ENCODE measurements around the gene ZNF618.

The ZNF618 gene

DNA sequence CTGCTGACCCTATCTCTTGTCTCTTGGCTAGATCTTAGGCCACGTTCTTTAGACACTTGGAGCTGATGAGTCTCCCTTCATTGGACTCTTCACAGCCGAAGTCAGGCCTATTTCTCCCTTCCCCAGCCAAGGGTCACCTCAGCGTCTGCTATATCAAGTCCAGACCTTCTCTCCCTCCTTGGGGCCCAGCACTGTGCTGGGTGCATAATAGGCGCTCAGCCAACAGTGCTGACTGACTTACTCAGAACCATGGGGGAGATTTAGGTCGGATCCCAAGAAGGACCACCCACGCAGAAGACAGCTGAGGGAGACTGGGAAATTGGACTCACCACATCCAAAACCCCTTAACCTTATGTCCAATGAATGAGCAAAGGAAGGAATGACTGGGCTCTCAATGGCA, 207.6 kb downstream of the ZNF618 start:
- no peak for DNase-seq
- H3K9me3 ChIP-seq, result no peaks in the 10 kb centered on the region
- no peaks in the 10 kb centered on the region for H3K27me3 ChIP-seq
- H3K27ac ChIP-seq, result no peak overlapping the region
- no peak overlapping the region for H3K4me3 ChIP-seq
- H3K36me3 ChIP-seq, result no peaks in the 10 kb centered on the region
- no peak for TF ChIP-seq CTCF (IDR thresholded peaks at IDR 0.05)
- intact Hi-C loops (cut with DNase I; ENCODE audit: low total_unique reads), result loop anchor here (10.0 kb wide), 1 partner anchor 201 kb away; no protein-coding TSS in a partner anchor
- H3K4me1 ChIP-seq, result peaks cover 0 to 5% (median 2%) of the 10 kb centered on the region in 4 donors

DNA sequence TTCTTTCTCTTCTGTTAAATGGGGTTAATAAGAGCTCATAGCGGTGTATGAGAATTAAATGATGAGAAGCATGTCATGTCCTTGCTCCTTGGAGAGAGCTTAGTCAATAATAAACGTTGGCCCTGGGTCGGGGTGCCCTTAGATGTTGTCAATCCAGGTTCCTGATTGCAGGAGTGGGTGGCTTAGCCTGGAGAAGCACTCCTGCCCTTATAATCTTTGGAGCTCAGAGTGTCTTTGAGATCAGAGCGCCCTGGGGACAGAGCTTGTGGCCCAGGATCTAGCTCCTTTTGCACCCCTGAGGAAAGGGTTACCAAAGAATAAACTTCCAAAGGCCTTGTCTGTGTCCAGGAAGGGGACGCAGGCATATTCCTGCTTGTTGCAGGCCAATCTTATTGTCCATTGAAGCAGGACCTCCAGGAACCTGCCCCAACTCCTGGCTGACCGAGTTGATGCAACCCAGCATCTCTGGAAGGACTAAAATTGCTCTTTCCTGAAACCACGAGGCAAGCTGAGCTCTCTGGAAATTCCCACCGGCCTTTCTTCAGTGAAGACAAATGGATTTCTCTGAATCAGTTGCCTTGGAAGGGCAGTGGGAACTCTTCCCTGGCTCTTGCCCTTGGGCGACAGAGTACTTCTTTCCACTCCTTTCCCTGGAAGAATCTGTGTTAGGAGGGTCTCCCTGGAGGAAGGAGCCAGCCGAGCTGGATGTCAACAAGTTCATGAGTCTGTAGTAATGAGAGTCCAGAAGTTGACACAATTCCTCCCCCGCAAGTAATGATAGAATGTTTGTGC, 208.4 kb downstream of the ZNF618 start:
- no peaks in the 10 kb centered on the region for H3K27me3 ChIP-seq
- no peaks in the 10 kb centered on the region for H3K36me3 ChIP-seq
- H3K9me3 ChIP-seq, result no peaks in the 10 kb centered on the region
- H3K4me1 ChIP-seq, result peaks cover 0 to 5% (median 2%) of the 10 kb centered on the region in 4 donors
- H3K27ac ChIP-seq, result no peak overlapping the region
- intact Hi-C loops (cut with DNase I; ENCODE audit: low total_unique reads), result loop anchor here (10.0 kb wide), 1 partner anchor 200 kb away; no protein-coding TSS in a partner anchor
- TF ChIP-seq CTCF (IDR thresholded peaks at IDR 0.05), result no peak
- DNase-seq, result no peak
- no peak overlapping the region for H3K4me3 ChIP-seq

- intact Hi-C loops (cut with DNase I; ENCODE audit: low total_unique reads), result loop anchor here (10.0 kb wide), 1 partner anchor 199 kb away; no protein-coding TSS in a partner anchor
- no peak overlapping the region for H3K4me3 ChIP-seq
These were observed 209.3 kb downstream of the ZNF618 start for GRCh38 chr9:114085387-114085789.

GRCh38 chr9:114086009-114086408, 209.9 kb downstream of the ZNF618 start:
- Histone ChIP-seq H3K27ac (no peak overlapping the region), H3K36me3 (no peaks in the 10 kb centered on the region), H3K27me3 (no peaks in the 10 kb centered on the region), H3K4me3 (no peak overlapping the region), H3K9me3 (no peaks in the 10 kb centered on the region), H3K4me1 (peaks cover 0 to 5% (median 2%) of the 10 kb centered on the region in 4 donors)
- intact Hi-C loops (cut with DNase I; ENCODE audit: low total_unique reads), result loop anchor here (10.0 kb wide), 1 partner anchor 199 kb away; no protein-coding TSS in a partner anchor
- DNase-seq, result no peak
- no peak for TF ChIP-seq CTCF (IDR thresholded peaks at IDR 0.05)

More at GRCh38 chr9:114085387-114085789, 209.3 kb downstream of the ZNF618 start:
- H3K36me3 ChIP-seq, result no peaks in the 10 kb centered on the region
- H3K27ac ChIP-seq, result no peak overlapping the region
- no peak for TF ChIP-seq CTCF (IDR thresholded peaks at IDR 0.05)
- H3K4me1 ChIP-seq, result peaks cover 0 to 5% (median 2%) of the 10 kb centered on the region in 4 donors
- no peaks in the 10 kb centered on the region for H3K9me3 ChIP-seq
- H3K27me3 ChIP-seq, result no peaks in the 10 kb centered on the region
- DNase-seq, result no peak

GRCh38 chr9:114086607-114087006, 210.5 kb downstream of the ZNF618 start:
- TF ChIP-seq CTCF (IDR thresholded peaks at IDR 0.05), result no peak
- H3K36me3 ChIP-seq, result no peaks in the 10 kb centered on the region
- intact Hi-C loops (cut with DNase I; ENCODE audit: low total_unique reads), result loop anchor here (10.0 kb wide), 1 partner anchor 198 kb away; no protein-coding TSS in a partner anchor
- H3K27me3 ChIP-seq, result peaks cover 0 to 2% of the 10 kb centered on the region in 2 donors
- DNase-seq, result no peak
- H3K9me3 ChIP-seq, result no peaks in the 10 kb centered on the region
- H3K4me3 ChIP-seq, result no peak overlapping the region
- peaks cover 0 to 5% (median 2%) of the 10 kb centered on the region in 4 donors for H3K4me1 ChIP-seq
- H3K27ac ChIP-seq, result no peak overlapping the region

Data from tibial artery (tissue), 4 donors.